Stimulated activated CD8-positive, alpha-beta memory T cell treated with anti-CD3 and anti-CD28 coated beads, Interleukin-15, amount 100 ng/mL, for 24 hours (primary cell): ENCODE results near the gene RNGTT.
"Not testable (repeated sequence)": the region's sequence is repeated elsewhere in the genome, so short reads cannot be mapped to it uniquely, and the experiment has no call there.

Experiments
- DNase-seq: peaks from one replicate; pipeline ENCODE4 v3.0.0-alpha.2; 2020; ENCODE audit warnings: low read depth

RNGTT gene

DNA sequence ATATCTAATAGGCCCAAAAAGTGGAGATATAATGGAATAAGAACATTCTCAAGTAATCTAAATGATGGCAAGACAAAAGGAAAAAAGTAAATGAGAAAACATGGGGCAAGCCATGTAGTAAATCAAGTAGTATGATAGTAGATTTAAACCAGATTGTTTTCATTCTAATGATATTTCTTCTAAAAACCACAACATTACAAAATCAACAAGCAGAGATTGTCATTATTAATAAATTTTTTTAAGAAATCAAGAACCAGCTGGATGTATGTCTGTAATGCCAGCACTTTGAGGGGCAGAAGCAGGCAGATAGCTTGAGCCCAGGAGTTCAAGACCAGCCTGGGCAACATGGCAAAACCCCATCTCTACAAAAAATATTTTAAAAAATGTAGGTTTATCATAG is 155.0 kb downstream of the RNGTT start:
- no peak for DNase-seq

DNA sequence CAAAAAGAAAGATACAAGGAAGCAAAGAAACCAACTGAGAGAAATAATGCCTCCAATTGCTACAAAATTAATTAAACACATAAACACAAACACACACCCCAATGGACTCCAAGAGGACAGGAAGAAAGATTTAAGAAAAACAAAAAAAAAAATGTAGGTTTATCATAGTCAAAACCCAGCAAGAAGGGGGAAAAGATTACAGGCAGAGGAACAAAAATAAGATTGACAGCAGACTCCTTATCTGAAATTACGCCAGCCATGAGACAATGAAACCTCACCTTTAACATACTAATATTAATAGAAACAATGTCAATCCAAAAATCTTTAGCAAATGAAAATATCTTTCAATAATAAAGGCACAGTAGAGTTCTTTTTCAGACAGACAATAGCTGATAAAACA is 155.8 kb downstream of the RNGTT start:
- no peak for DNase-seq

DNA sequence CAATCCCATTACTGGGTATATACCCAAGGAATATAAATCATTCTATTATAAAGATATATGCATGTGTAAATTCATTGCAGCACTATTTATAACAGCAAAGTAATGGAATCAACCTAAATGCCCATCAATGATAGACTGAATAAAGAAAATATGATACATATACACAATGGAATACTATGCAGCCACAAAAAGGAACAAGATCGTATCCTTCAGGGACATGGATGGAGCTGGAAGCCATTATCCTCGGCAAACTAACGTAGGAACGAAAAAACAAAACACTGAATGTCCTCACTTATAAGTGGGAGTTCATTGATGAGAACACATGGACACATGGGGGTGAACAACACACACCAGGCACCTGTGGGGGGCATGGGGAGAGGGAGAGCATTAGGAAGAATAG is 156.7 kb downstream of the RNGTT start:
- no peak for DNase-seq

DNA sequence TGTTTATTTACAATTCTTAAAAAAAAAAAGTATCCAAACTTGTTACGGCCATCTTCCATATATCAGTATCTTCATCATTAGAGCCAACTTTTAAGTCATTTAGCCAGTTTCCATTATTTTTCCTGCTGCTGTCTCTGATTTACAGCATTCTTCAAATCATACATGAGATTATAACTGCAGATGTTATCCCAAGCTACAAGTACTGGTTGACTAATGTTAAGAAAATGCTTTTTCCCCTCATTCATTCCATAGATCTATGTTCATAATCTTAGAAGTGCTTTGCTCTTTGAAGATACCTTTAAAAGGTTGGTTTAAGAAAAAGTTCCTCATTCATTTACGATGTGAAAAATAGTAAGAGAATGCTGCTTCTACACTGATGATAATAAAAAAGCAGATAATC is 158.7 kb downstream of the RNGTT start:
- DNase-seq, result no peak

DNA sequence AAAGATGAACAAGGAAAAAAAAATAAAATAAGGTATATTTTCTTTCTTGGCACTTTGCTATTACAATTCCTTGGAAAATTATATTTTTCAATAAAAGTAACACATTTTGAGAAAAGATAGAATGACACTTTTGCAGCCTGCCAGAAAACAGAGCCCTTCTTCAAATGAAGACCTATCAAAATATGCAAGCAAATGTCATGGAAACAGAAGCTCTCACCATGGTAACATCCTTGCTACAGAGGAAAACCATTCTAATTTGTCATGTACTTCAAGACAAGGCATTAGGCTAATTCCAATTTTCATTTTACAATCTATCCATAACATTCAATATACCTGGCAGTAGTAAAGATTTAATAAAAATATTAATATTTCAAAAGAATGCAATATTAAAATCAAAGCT is 177.9 kb downstream of the RNGTT start:
- DNase-seq, result no peak

DNA sequence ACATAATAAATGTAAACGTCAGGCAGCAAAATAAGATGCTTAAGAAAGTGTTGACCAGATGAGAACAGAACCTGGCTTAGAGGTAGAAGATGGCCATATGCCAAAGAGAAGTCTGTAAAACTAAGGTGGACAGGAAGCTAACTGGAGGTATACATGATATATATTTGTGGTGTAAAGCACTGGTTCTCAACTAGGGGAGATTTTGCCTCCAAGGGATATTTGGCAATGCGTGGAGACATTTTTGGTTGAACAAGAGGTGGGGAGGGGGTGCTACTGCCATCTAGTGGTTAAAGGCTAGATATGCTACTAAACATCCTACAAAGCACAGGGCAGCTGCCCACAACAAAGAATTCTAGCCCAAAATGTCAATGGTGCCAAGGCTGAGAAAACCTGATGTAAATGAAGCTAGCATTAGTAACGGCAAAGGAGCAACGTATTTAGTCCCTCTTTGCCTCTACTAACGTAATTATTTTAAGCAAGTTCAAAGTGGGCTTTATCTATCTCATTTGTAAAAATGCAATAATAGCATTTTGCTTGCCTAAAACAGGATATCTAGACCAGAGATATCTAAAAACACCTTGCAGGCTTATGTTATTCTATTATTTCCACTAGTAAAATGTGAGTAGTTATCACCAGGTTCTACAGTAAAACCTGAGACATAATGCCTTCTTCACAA is 182.6 kb downstream of the RNGTT start:
- no peak for DNase-seq

DNA sequence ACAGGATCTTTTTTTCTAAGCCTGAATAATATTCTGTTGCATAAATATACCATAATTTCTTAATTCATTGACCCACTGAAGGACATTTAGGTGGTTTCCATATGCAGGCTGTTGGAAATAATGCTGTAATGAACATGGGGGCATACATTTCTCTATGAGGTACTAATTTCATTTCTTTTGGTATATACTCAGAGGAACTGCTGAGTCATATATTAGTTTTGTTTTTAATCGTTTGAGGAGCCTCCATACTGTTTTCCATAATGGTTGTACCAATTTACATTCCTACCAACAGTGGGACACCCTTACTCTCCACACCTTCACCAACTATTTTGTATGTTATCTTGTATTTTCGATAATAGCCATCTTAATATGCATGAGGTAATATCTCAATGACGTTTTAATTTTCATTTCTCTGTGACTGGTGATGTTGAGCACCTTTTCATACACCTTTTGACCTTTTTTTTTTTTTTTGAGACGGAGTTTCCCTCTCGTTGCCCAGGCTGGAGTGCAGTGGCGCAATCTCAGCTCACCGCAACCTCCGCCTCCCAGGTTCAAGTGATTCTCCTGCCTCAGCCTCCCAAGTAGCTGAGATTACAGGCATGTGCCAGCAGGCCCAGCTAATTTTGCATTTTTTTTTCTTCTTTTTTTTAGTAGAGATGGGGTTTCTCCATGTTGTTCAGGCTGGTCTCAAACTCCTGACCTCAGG is 187.4 kb downstream of the RNGTT start:
- DNase-seq, result no peak

DNA sequence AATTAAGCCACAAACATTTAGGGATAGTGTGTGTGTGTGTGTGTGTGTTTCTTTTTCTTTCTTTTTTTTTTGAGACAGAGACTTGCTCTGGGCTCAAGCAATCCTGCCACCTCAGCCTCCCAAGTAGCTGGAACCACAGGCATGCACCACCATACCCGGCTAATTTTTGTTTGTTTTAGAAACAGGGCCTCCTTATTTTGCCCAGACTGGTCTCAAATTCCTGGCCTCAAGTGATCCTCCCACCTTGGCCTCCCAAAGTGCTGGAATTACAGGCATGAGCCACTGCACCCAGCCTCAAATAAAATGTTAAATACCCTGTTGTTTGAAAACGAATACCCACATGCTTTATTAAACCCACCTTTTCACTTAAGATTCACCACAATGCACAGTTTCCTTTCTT is 195.3 kb downstream of the RNGTT start:
- DNase-seq, result not testable (repeated sequence)

DNA sequence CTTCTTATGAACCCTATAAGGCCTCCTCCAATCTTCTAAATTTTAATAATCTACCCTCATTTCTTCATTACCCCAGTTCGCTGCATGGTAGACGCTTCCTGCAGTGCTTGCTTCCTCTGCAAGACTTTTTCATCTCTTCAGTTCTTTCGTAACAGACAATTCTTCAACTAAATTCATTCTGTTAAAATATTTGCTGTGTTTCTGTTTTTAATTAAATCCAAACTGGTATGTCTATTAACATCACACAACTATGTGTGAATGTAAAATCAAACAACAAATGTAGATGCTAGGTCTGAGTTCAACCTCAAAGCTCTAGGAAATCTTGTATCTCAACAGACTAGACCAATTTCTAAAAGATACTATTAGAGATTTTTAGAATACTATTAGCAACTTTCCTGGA is 199.3 kb downstream of the RNGTT start:
- no peak for DNase-seq

DNA sequence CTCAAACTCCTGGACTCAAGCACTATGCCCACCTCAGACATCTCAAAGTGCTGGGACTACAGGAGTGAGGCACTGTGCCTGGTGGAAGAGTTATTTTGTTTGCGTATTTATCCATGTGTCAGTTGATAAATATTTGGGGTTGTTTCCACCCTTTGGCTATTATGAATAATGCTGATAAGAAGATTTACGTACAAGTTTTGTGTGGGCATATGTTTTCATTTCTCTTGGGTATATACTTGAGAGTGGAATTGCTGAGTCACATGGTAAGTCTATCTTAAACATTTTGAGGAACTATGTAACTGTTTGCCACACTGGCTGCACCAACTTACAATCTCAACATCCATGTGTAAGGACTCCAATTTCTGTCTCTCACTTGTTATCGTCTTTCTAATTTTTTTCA is 200.3 kb downstream of the RNGTT start:
- no peak for DNase-seq

DNA sequence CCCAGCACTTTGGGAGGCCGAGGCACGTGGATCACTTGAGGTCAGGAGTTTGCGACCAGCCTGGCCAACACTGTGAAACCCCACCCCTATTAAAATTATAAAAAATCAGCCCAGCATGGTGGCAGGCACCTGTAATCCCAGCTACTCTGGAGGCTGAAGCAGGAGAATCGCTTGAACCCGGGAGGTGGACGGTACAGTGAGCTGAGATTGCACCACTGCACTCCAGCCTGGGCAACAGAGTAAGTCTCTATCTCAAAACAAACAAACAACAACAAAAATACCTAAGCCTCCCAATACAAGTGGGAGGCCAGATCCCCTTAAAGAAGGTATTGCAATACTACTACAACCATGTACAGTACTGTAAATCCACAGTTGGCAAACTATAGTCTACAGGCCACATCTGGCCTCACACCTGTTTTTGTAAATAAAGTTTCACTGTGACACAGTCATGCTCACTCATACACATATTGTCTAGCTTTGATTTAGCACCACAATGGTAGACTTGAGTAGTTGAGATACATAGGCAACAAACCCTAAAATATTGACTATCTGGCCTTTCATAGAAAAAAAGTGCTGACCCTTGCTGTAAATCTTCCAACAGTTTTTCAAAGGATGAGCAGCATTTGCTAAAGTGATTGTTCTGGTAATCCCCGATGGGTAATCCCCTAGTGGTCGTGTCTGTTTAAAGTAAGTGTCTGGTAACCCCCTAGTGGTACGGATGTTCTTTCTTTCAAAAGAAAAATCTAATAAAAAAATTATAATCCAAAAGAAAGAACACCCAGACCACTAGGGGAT is 202.0 kb downstream of the RNGTT start:
- DNase-seq, result no peak

DNA sequence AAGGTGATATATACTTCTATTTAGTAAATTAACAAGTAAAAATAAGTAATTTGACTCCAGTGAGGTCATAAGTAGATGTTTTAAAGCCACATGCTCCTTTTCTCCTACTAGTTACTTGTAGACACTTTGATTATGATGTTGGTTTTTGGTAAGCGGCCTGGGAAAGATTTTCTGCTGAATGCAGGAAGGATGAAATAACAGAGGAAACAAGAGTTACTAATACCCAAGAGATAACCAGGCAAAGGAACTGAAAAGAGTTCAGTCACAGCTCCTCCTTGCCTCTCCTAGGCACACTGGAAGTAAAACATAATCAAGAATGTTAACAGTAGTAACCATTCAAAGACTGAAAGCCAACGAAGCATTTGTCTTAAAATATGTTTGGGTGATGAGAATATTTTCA is 203.3 kb downstream of the RNGTT start:
- no peak for DNase-seq

DNA sequence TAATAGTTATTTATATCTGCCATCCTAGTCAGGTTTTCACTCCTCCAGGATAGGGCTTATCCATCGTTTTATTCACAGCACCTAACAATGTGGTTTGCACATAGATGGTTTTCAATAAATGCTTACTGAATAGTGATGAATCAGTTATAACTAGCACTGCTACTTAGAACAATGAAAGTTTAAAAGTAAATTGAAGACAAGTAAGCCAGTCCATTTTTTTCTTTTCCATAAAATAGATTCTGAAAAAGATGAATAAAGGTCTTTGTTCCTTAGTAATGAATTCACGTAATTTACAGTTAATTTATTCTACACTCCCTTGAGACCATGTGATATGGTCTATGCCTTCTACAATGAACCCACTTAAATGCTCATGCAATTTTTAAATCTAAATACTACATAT is 212.5 kb downstream of the RNGTT start:
- no peak for DNase-seq

DNA sequence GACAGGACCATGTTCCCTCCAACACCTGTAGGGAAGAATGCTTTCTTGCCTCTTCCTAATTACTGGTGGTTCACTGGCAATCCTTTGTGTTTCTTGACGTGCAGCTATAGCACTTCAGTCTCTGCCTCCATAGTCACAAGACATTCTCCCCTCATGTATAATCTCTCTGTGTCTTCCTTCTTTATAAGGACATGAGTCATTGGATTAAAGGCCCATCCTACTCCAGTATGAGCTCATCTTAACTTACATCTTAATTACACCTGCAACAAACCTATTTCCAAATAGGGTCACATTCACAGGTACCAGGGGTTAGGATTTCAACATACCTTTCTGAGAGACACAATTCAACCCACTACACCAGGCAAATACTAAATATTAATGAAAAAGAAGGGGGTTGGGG is 213.6 kb downstream of the RNGTT start:
- no peak for DNase-seq

DNA sequence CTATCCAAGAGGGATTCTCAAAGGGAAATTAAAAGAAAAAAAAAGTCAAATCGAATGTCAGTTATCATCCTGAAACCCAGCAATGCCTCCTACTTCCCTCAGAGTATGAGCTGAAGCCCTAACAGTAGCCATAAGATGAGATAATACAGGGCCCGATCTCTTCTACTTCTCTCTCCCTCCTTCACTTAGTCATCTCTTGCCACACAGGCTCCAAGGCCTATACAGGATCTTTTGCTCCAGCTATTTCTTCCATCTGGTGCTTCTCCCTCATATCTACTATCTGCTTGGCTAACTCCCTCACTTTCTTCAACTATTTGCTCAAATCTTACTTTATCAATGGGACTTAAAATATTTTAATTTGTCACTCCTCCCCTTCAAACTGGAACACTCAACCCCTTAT is 215.3 kb downstream of the RNGTT start:
- DNase-seq, result no peak

DNA sequence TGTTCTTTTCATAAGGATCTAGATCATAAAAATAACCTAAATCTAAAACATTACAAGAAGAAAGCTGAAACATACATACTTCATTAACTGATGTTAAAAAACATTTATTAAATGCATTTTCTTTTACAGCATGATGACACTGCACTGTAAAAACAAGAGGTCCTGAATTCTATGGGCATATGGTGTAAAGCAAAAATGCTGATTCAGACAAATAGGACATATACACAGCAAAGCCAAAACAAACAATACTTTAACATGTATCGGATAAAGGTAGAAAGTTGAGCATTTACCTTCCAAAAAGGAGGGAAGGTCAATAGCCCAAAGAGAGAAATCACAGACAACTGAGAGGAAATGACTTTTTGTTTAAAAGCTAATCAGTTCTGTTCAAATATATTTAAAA is 221.5 kb downstream of the RNGTT start:
- DNase-seq, result no peak

DNA sequence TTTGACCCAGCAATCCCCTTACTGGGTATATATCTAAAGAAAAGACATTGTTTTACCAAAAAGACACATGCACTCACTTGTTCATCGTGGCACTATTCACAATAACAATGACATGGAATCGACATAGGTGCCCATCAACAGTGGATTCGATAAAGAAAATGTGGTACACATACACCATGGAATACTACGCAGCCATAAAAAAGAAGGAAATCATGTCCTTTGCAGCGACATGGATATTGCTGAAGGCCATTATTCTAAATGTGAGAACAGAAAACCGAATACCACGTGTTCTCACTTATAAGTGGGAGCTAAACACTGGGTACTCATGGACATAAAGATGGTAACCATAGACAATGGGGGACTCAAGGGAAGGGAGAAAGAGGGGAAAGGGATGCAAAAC is 222.3 kb downstream of the RNGTT start:
- DNase-seq, result no peak

DNA sequence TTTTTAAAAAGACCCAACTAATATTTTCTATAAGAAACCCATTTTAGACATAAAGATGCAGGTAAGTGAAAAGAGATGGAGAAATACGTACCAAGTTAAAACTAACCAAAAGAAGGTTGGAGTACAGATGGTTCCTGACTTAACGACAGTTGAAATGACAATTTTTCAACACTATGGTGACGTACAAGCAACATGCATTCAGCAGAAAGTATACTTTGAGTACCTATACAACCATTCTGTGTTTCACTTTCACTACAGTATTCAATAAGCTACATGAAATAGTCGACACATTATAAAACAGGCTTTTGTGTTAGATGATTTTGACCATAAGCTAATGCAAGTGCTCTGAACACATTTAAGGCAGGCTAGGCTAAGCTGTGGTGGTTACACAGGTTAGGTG is 228.9 kb downstream of the RNGTT start:
- no peak for DNase-seq

DNA sequence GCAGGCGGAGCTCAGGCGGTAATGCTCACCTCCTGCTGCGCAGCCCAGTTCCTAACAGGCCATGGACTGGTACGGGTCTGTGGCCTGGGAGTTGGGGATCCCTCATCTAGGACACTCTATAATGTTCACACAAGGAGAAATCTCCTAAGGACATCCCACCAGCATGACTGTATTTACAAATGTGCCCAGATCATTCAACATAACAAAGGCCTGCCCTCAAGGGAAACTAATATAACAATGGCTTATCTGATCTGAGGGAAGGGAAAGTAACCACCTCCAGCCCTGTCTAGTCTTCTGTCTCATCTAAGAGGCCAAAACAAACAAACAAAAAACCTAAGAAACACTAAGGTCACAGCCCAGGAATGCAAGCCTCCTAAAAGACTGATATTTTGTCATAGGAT is 232.8 kb downstream of the RNGTT start:
- no peak for DNase-seq

DNA sequence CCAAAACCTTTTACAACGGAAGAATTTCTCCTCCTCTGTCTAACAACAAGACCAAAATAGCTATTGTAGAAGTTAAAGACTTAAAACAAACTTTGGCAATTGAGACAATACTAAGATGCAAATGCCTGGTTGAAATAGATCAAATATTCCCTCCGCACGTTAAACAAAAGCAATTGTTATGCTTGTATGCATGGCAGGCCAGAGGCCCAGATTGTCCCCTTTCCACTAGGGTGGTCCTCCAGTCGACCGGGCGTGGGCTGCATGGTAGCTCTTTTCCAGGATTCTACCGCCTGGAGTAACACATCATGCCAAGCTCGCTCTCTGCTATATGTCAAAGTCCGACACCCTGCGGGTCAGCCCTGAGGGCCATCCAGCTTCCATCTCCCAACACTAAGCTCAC is 234.7 kb downstream of the RNGTT start:
- DNase-seq, result no peak

DNA sequence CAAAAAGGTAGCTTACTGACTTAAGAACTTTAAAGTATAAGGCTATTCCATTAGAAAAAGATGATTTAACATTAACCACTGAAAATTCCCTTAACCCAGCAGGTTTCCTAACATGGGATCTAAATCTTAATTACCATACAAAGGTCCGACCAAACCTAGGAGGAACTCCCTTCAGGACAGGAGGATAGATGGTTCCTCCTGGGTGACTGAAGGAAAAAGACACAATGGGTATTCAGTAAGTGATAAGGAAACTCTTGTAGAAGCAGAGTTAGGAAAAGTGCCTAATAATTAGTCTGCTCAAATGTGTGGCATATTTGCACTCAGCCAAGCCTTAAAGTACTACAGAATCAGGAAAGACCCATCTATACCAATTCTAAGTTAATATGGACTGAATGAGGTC is 237.0 kb downstream of the RNGTT start:
- DNase-seq, result not testable (repeated sequence)

DNA sequence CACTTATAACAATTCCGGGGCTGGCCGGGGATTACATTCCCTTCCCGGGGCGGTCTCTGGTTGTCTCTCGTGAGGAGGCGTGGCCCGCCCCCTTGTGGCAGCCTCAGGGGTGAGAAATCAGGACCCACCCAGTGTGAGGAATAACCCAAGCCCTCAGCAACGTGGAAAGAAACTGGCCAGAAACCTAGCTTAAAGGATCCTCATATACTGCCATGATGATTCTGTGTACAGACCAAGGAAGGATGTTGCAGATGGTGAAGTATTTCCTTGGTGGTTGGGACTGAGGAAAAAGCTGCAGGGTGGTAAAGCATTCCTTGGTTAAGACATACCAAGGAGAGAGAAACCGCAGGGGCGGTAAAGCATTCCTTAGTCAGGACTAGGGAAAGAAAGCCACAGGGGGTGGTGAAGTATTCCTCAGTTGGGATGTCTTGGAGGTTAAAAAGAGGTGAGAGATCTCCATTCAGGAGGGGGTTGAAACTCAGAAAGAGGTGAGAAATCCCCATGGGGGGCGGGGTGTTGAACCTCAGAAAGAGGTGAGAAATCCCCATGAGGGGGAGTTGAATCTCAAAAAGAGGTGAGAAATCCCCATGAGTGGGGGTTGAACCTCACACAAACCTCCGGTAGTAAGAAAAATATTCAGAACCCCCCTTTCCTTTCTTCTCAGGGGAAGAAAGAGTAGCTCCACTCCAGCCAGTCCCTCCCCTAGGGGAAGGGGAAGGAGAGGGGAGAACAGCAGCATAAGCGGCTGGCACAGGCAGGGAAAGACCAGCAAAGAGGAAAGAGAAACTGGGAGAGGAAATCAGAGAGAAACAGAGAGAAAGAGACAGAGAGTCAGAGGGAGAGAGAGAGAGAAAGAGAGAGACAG is 238.1 kb downstream of the RNGTT start:
- DNase-seq, result no peak
